HG03196 (cell line): ENCODE data around the gene KRTAP27-1.

Source experiments
- ATAC-seq: cut with Tn5 transposase; IDR thresholded peaks from one replicate; pipeline ENCODE4 v1.9.1; 2021; ENCODE audit not compliant: unreplicated experiment

The KRTAP27-1 gene

GRCh38 chr21:30289215-30289614 lies 48.3 kb downstream of the KRTAP27-1 start, which contains the start of gene KRTAP25-1:
Gene KRTAP25-1, minus strand, starts transcription at chr21:30289514. Its CDS starts 24 bp downstream, at chr21:30289490.
- ATAC-seq: no peak
